Body of pancreas (tissue), 4 donors: ENCODE data around the gene GLT6D1. TPM values are rescaled to one million over a fixed set of nuclear protein-coding genes. Genes with fewer than 3 reads are reported as not detected.

Experiments
- ATAC-seq: fragments of 150-250 bp; one replicate; pipeline ENCODE4 v1.9.1; 2016
- DNase-seq, 4 donors: peaks; one replicate each; pipeline ENCODE4 v3.0.0-alpha.2; 2019
- H3K27ac ChIP-seq, 4 donors: fragments of 200-600 bp; sonication (generic); 1 replicate in 3 of 4; 2 replicates in 1 of 4; pipeline versions ENCODE4 v1.5.1 to v1.6.1; 2016 to 2019; ENCODE audit warnings: mild to moderate bottlenecking in 1 of 4, mixed read lengths in 1 of 4, moderate library complexity in 1 of 4
- H3K27me3 ChIP-seq, 2 donors: fragments of 200-600 bp; sonication (generic); one replicate each; pipeline ENCODE4 v1.6.0; 2016; ENCODE audit warnings: mild to moderate bottlenecking in 1 of 2
- H3K36me3 ChIP-seq, 2 donors: fragments of 200-600 bp; sonication (generic); replicated peaks in 1 of 2; 2 replicates each; pipeline ENCODE4 v1.5.1; 2016; ENCODE audit warnings: low read depth in 2 of 2; ENCODE audit not compliant: insufficient read depth in 1 of 2
- H3K4me1 ChIP-seq: fragments of 200-600 bp; sonication (generic); one replicate; pipeline ENCODE4 v1.6.0; 2016
- H3K4me3 ChIP-seq, 2 donors: fragments of 200-600 bp; sonication (generic); 1 replicate in 1 of 2; 2 replicates in 1 of 2; pipeline ENCODE4 v1.5.1; 2016 to 2019
- H3K9me3 ChIP-seq, 3 donors: fragments of 200-600 bp; sonication (generic); 1 replicate in 2 of 3; 2 replicates in 1 of 3; pipeline ENCODE4 v1.5.1; 2016
- CTCF ChIP-seq, 7 experiments: fragments of 450-650 bp in 4 of 7; fragments of 200-600 bp in 3 of 7; sonication (generic) in 3 of 7; IDR thresholded peaks; one replicate each; pipeline ENCODE4 v1.5.1; 2016 to 2019; ENCODE audit warnings: antibody characterized with exemption in 7 of 7
- POLR2A ChIP-seq, 3 donors: fragments of 450-650 bp; IDR thresholded peaks; one replicate each; pipeline ENCODE4 v1.6.1; 2016; ENCODE audit warnings: antibody characterized with exemption in 3 of 3, mild to moderate bottlenecking in 2 of 3
- WGBS, 2 donors: methylation state at CpG; one replicate each; pipeline ENCODE4 v1.1.5; 2017; 5-methylcytosine and 5-hydroxymethylcytosine counted together
- intact Hi-C: fragments of 100-400 bp; cut with DNase I; formaldehyde crosslinking; loops from one replicate; pipeline ENCODE4 v1.15.1; 2023
- total RNA-seq, 2 donors: library from RNA; depleted of rRNA; stranded (reverse); fragments of >200 nt; gene quantifications; one replicate each; pipeline ENCODE4 v1.1.0, GENCODE V29; 2016

The GLT6D1 gene
- total RNA-seq, 2 donors from 2014 or later: not detected

- H3K36me3 ChIP-seq: no peaks in the 10 kb centered on the region
- no peak for DNase-seq
- WGBS, 2 donors: 52 to 76% methylated on average over 5 of the region's 5 CpGs
Observed at GRCh38 chr9:135592331-135592590, 47.1 kb downstream of the GLT6D1 start.

GRCh38 chr9:135591506-135592330 is 47.6 kb downstream of the GLT6D1 start:
- DNase-seq: no peak
- 51 to 58% methylated on average over 10 to 22 of the region's 22 CpGs for WGBS, 2 donors
- H3K27ac ChIP-seq: no peak overlapping the region
- ATAC-seq: no peak
- no peaks in the 10 kb centered on the region for H3K36me3 ChIP-seq
- H3K27me3 ChIP-seq: no peaks in the 10 kb centered on the region
- intact Hi-C loops: no loop called here
- TF ChIP-seq POLR2A (IDR thresholded peaks at IDR 0.05): no peak
- TF ChIP-seq CTCF (IDR thresholded peaks at IDR 0.05): no peak
- H3K4me3 ChIP-seq: no peak overlapping the region
- H3K4me1 ChIP-seq: no peaks in the 10 kb centered on the region
- H3K9me3 ChIP-seq: no peaks in the 10 kb centered on the region

More at GRCh38 chr9:135592331-135592590, 47.1 kb downstream of the GLT6D1 start:
- no peak for TF ChIP-seq CTCF (IDR thresholded peaks at IDR 0.05)
- no peak for TF ChIP-seq POLR2A (IDR thresholded peaks at IDR 0.05)
- intact Hi-C loops: no loop called here
- ATAC-seq: no peak
- Histone ChIP-seq H3K9me3 (no peaks in the 10 kb centered on the region), H3K4me3 (no peak overlapping the region), H3K27me3 (no peaks in the 10 kb centered on the region), H3K4me1 (no peaks in the 10 kb centered on the region), H3K27ac (no peak overlapping the region)

GRCh38 chr9:135590486-135591079 is 48.8 kb downstream of the GLT6D1 start:
- Histone ChIP-seq H3K4me1 (no peaks in the 10 kb centered on the region), H3K27ac (no peak overlapping the region), H3K36me3 (no peaks in the 10 kb centered on the region), H3K4me3 (no peak overlapping the region), H3K9me3 (no peaks in the 10 kb centered on the region), H3K27me3 (no peaks in the 10 kb centered on the region)
- intact Hi-C loops: no loop called here
- no peak for ATAC-seq
- DNase-seq: no peak
- TF ChIP-seq CTCF (IDR thresholded peaks at IDR 0.05) (no peak), POLR2A (IDR thresholded peaks at IDR 0.05) (no peak)
- WGBS, 2 donors: 59 to 68% methylated on average over 10 to 24 of the region's 25 CpGs

- no peak for DNase-seq
- no peaks in the 10 kb centered on the region for H3K4me1 ChIP-seq
- ATAC-seq: no peak
- H3K4me3 ChIP-seq: no peak overlapping the region
- WGBS, 2 donors: 52 to 62% methylated on average over 9 to 14 of the region's 15 CpGs
- no peaks in the 10 kb centered on the region for H3K36me3 ChIP-seq
- no peak overlapping the region for H3K27ac ChIP-seq
- H3K27me3 ChIP-seq: no peaks in the 10 kb centered on the region
- intact Hi-C loops: no loop called here
- TF ChIP-seq CTCF (IDR thresholded peaks at IDR 0.05): no peak
- no peak for TF ChIP-seq POLR2A (IDR thresholded peaks at IDR 0.05)
- H3K9me3 ChIP-seq: no peaks in the 10 kb centered on the region
Observed at GRCh38 chr9:135589596-135590485, 49.5 kb downstream of the GLT6D1 start.
